ENCODE results near the gene SLC35E4.
"Not testable (repeated sequence)": the region's sequence is repeated elsewhere in the genome, so short reads cannot be mapped to it uniquely, and the experiment has no call there.

DNA sequence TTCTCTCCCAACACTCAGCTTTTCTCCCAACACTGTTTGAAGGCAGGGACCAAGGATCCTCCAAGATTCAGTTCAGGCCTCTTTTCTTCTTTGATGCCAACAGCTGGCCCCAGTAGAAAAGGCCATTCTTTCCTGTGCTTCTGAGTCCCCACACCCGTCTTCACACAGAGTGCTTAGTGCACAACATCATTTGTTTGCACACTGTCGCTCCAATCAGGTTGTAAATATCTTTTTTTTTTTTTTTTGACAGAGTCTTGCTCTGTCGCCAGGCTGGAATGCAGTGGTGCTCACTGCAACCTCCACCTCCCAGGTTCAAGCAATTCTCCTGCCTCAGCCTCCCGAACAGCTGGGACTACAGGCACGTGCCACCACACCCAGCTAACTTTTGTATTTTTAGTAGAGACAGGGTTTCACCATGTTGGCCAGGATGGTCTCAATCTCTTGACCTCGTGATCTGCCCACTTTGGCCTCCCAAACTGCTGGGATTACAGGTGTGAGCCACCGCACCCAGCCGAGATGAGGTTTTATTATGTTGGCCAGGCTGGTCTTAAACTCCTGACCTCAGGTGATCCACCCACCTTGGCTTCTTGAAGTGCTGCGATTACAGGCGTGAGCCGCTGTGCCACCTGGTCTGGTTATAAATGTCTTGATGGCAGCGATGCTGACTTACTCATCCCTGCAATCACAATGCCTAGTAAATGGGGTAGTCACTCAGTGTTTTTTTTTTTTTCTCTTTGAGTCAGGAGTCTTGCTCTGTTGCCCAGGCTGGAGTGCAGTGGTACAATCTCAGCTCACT lies 44.5 kb downstream of the SLC35E4 start:
- not testable (repeated sequence) for TF ChIP-seq CTCF (IDR thresholded peaks at IDR 0.05); POLR2AphosphoS5 (IDR thresholded peaks at IDR 0.05; ENCODE audit: low read depth, low read length); TCF7L2 (IDR thresholded peaks at IDR 0.05; ENCODE audit: low read depth, low read length); SIN3A (IDR thresholded peaks at IDR 0.05; ENCODE audit: borderline replicate concordance, insufficient read depth, low read depth, low read length)
- TF ChIP-seq, protein P1, sequence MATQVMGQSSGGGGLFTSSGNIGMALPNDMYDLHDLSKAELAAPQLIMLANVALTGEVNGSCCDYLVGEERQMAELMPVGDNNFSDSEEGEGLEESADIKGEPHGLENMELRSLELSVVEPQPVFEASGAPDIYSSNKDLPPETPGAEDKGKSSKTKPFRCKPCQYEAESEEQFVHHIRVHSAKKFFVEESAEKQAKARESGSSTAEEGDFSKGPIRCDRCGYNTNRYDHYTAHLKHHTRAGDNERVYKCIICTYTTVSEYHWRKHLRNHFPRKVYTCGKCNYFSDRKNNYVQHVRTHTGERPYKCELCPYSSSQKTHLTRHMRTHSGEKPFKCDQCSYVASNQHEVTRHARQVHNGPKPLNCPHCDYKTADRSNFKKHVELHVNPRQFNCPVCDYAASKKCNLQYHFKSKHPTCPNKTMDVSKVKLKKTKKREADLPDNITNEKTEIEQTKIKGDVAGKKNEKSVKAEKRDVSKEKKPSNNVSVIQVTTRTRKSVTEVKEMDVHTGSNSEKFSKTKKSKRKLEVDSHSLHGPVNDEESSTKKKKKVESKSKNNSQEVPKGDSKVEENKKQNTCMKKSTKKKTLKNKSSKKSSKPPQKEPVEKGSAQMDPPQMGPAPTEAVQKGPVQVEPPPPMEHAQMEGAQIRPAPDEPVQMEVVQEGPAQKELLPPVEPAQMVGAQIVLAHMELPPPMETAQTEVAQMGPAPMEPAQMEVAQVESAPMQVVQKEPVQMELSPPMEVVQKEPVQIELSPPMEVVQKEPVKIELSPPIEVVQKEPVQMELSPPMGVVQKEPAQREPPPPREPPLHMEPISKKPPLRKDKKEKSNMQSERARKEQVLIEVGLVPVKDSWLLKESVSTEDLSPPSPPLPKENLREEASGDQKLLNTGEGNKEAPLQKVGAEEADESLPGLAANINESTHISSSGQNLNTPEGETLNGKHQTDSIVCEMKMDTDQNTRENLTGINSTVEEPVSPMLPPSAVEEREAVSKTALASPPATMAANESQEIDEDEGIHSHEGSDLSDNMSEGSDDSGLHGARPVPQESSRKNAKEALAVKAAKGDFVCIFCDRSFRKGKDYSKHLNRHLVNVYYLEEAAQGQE (IDR thresholded peaks at IDR 0.05; ENCODE audit: insufficient read depth in 1 of 2, low read depth in 2 of 2, low read length in 1 of 2): not testable (repeated sequence)
